ENCODE measurements around the gene MTARC1.
A peak's percentile ranks its signal among the peaks of the same experiment; 100 is the strongest.

The MTARC1 gene

GRCh38 chr1:220755309-220755708, 31.4 kb upstream of the MTARC1 start:
- TF ChIP-seq CTCF (IDR thresholded peaks at IDR 0.05; ENCODE audit: low read depth, low read length), result no peak
- H3K4me3 ChIP-seq (replicated peaks in 1 of 2; ENCODE audit: low read depth in 2 of 2, low read length in 2 of 2), result no peak overlapping the region
- DNase-seq (ENCODE audit: low read depth in 2 of 2), result no peak

- no peak overlapping the region for H3K4me3 ChIP-seq (replicated peaks in 1 of 2; ENCODE audit: low read depth in 2 of 2, low read length in 2 of 2)
- no peak for TF ChIP-seq CTCF (IDR thresholded peaks at IDR 0.05; ENCODE audit: low read depth, low read length)
- DNase-seq (ENCODE audit: low read depth in 2 of 2), result no peak
Measured at GRCh38 chr1:220757441-220757840, 29.3 kb upstream of the MTARC1 start.

- TF ChIP-seq CTCF (IDR thresholded peaks at IDR 0.05; ENCODE audit: low read depth, low read length), result no peak
- no peak for DNase-seq (ENCODE audit: low read depth in 2 of 2)
- no peak overlapping the region for H3K4me3 ChIP-seq (replicated peaks in 1 of 2; ENCODE audit: low read depth in 2 of 2, low read length in 2 of 2)
Measured at GRCh38 chr1:220759147-220759546, 27.6 kb upstream of the MTARC1 start.

- DNase-seq (ENCODE audit: low read depth in 2 of 2), result no peak
- TF ChIP-seq CTCF (IDR thresholded peaks at IDR 0.05; ENCODE audit: low read depth, low read length), result no peak
- H3K4me3 ChIP-seq (replicated peaks in 1 of 2; ENCODE audit: low read depth in 2 of 2, low read length in 2 of 2), result no peak overlapping the region
Measured at GRCh38 chr1:220761688-220762427, 24.9 kb upstream of the MTARC1 start.

DNA sequence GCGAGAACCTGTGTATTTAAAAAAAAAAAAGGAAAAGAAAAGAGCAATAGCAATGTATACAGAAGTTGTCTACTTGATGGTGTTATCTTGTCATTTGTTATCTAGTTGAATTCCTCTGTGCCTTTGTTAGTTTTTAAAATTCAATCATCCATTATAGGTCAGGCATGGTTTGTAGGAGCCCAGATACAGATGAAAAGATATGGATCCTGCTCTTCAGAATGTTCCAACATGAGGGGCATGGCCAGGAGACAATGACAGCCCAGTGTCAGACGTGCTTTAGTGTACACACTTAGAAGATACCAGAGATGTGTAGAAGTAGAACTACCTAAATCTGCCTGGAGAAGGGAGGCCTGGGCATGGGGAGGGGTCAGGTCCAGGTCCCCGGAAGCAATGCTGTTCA, 22.0 kb upstream of the MTARC1 start:
- TF ChIP-seq CTCF (IDR thresholded peaks at IDR 0.05; ENCODE audit: low read depth, low read length), result no peak
- DNase-seq (ENCODE audit: low read depth in 2 of 2), result no peak
- H3K4me3 ChIP-seq (replicated peaks in 1 of 2; ENCODE audit: low read depth in 2 of 2, low read length in 2 of 2), result no peak overlapping the region

GRCh38 chr1:220767312-220768125, 19.2 kb upstream of the MTARC1 start:
- TF ChIP-seq CTCF (IDR thresholded peaks at IDR 0.05; ENCODE audit: low read depth, low read length), result no peak
- DNase-seq (ENCODE audit: low read depth in 2 of 2), result peak; percentile 40 to 89
- H3K4me3 ChIP-seq (replicated peaks in 1 of 2; ENCODE audit: low read depth in 2 of 2, low read length in 2 of 2), result no peak overlapping the region
